ENCODE data around the gene AICDA.
"Not testable (repeated sequence)": the region's sequence is repeated elsewhere in the genome, so short reads cannot be mapped to it uniquely, and the experiment has no call there.

AICDA gene

GRCh38 chr12:8615206-8615605 is 2.5 kb upstream of the AICDA start:
- Histone ChIP-seq H3K4me3 (no peak overlapping the region), H3K27me3 (no peaks in the 10 kb centered on the region), H4K20me1 (no peaks in the 10 kb centered on the region), H3K9me3 (no peaks in the 10 kb centered on the region), H3K4me2 (no peak overlapping the region), H3K9ac (no peak overlapping the region), H3K27ac (no peak overlapping the region), H3K4me1 (peaks cover 37% of the 10 kb centered on the region), H3K36me3 (no peaks in the 10 kb centered on the region)
- TF ChIP-seq Cebpa-rat (IDR thresholded peaks at IDR 0.05): no peak

DNA sequence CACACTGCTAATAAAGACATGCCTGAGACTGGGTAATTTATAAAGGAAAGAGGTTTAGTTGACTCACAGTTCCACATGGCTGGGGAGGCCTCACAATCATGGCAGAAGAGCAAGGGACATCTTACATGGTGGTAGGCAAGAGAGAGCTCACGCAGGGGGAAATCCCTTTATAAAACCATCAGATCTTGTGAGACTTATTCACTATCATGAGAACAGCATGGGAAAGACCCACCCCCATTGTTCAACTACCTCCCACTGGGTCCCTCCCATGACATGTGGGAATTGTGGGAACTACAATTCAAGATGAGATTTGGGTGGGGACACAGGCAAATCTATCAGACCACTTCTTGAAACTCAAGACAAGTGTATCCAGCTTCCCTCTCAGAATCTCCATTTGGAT is 1.2 kb upstream of the AICDA start:
- H3K4me3 ChIP-seq, H3K9ac ChIP-seq, H3K9me3 ChIP-seq, H3K36me3 ChIP-seq, H4K20me1 ChIP-seq, H3K27ac ChIP-seq, H3K27me3 ChIP-seq, H3K4me2 ChIP-seq: not testable (repeated sequence)
- H3K4me1 ChIP-seq: peaks cover 44% of the 10 kb centered on the region

DNA sequence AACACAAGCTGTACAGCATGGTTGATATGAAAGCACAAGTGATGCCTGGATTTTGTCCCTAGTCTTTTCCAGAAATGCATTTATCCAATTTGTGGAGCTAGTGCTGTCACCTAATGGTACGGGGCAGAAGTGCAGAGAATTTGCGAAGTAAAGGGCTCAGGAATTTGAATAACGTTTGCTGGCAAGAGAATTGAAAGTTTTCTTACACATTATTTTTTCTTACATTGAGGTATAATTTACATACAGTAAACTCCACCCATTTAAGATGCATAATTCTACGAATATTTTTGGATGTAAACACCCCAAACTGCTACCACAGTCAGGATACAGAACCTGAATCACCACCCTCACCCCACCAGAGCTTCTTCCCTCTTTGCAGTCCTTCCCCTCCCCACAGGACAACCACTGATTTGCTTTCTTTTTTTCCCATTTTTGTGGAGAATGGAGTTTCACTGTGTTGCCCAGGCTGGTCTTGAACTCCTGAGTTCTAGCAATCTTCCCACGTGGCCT is 3.5 kb downstream of the AICDA start:
- Histone ChIP-seq H3K27me3 (no peaks in the 10 kb centered on the region), H4K20me1 (no peaks in the 10 kb centered on the region), H3K27ac (no peak overlapping the region), H3K4me3 (no peak overlapping the region), H3K9ac (no peak overlapping the region), H3K9me3 (no peaks in the 10 kb centered on the region; the same call in 1 of the 2 replicates), H3K4me2 (peak overlapping the region; percentile 61), H3K4me1 (peaks cover 44% of the 10 kb centered on the region), H3K36me3 (no peaks in the 10 kb centered on the region)
- TF ChIP-seq Cebpa-rat (IDR thresholded peaks at IDR 0.05): no peak

DNA sequence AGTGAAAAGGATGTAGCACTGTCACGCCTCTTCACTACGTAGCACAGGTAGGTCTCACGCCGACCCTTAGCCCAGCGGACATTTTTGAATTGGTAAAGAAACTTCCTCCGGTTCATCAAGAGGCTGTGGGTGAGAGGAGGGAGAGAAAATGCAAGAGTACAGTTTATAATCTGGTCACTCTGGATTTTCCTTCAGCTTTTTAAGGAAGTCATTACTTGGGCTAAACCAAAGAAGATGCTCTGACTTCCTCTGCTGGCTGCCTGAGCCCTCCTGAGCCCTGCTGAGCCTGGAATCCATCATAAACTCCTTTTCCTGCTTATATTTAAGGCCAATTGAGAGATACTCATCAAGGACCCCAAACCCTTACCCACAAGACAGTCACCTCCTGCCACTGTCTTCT is 5.8 kb downstream of the AICDA start:
- no peak for TF ChIP-seq Cebpa-rat (IDR thresholded peaks at IDR 0.05)
- no peaks in the 10 kb centered on the region for H4K20me1 ChIP-seq
- H3K4me1 ChIP-seq: peaks cover 44% of the 10 kb centered on the region
- H3K4me3 ChIP-seq: no peak overlapping the region
- no peaks in the 10 kb centered on the region for H3K27me3 ChIP-seq
- H3K9me3 ChIP-seq: no peaks in the 10 kb centered on the region; the same call in 1 of the 2 replicates
- H3K4me2 ChIP-seq: no peak overlapping the region
- H3K36me3 ChIP-seq: no peaks in the 10 kb centered on the region
- H3K9ac ChIP-seq: no peak overlapping the region
- no peak overlapping the region for H3K27ac ChIP-seq

DNA sequence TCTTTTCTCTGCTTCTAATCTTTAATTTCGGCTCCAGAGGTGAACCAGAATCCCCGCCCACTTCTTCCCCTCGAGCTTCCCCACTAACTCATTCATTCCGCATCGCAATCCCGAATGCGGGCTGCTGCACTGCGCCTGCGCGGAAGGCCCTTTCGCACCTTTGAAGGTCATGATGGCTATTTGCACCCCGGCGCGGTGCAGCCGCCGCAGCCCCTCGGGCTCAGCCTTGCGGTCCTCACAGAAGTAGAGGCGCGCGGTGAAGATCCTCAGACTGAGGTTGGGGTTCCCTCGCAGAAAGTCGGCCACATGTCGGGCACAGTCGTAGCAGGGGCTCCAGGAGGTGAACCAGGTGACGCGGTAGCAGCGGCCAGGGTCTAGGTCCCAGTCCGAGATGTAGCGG is 7.6 kb downstream of the AICDA start:
- Histone ChIP-seq H3K36me3 (no peaks in the 10 kb centered on the region), H3K4me2 (no peak overlapping the region), H3K9ac (no peak overlapping the region), H3K4me1 (peaks cover 26% of the 10 kb centered on the region), H3K4me3 (no peak overlapping the region), H3K27me3 (no peaks in the 10 kb centered on the region), H4K20me1 (no peaks in the 10 kb centered on the region), H3K27ac (no peak overlapping the region), H3K9me3 (no peaks in the 10 kb centered on the region; the same call in 1 of the 2 replicates)
- no peak for TF ChIP-seq Cebpa-rat (IDR thresholded peaks at IDR 0.05)

DNA sequence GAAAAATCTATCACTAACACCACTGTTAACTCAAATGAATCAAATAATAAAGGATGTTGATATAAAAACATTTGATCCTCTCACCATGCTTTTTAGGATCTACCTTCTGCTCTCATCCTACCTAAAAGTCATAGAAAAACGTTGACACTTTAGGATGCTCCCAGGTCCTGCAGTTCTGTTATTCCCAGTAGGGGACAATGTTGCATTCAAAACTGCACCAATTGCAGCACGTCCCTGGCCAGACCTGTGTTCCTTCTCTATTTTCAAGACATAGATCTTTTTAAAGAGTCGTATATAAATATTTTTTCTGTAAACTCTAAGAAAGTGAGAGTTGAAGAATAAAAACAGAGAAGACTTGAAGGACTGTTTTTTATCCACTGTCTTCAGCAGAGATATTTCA is 8.8 kb downstream of the AICDA start:
- H3K36me3 ChIP-seq: no peaks in the 10 kb centered on the region
- H3K4me2 ChIP-seq: no peak overlapping the region
- no peak overlapping the region for H3K4me3 ChIP-seq
- H4K20me1 ChIP-seq: no peaks in the 10 kb centered on the region
- TF ChIP-seq Cebpa-rat (IDR thresholded peaks at IDR 0.05): no peak
- no peak overlapping the region for H3K9ac ChIP-seq
- no peaks in the 10 kb centered on the region; the same call in 1 of the 2 replicates for H3K9me3 ChIP-seq
- peaks cover 14% of the 10 kb centered on the region for H3K4me1 ChIP-seq
- H3K27me3 ChIP-seq: no peaks in the 10 kb centered on the region
- H3K27ac ChIP-seq: no peak overlapping the region

DNA sequence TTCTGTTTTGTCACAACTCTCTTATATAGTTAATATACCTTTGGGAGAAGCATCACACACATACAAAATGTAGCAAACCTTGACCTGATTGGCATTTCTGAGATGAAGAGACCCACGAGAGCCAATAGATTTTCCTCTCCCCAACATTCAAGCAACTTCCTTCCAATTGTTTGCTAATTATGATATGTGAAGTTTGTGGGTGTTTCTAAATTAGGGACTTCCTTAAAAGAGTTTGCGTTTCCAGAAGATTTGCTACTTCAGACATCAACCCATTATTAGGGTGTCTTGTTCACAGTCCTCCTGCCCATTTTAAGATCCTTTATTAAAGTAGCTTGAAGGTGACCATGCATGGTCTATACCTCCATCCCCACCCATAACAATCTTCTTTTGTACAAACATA is 9.4 kb downstream of the AICDA start:
- Histone ChIP-seq H3K4me3 (no peak overlapping the region), H3K36me3 (no peaks in the 10 kb centered on the region), H3K4me2 (peak overlapping the region; percentile 49), H3K27ac (no peak overlapping the region), H3K27me3 (no peaks in the 10 kb centered on the region), H3K4me1 (peaks cover 11% of the 10 kb centered on the region), H4K20me1 (no peaks in the 10 kb centered on the region), H3K9me3 (no peaks in the 10 kb centered on the region; the same call in 1 of the 2 replicates), H3K9ac (no peak overlapping the region)
- TF ChIP-seq Cebpa-rat (IDR thresholded peaks at IDR 0.05): no peak

DNA sequence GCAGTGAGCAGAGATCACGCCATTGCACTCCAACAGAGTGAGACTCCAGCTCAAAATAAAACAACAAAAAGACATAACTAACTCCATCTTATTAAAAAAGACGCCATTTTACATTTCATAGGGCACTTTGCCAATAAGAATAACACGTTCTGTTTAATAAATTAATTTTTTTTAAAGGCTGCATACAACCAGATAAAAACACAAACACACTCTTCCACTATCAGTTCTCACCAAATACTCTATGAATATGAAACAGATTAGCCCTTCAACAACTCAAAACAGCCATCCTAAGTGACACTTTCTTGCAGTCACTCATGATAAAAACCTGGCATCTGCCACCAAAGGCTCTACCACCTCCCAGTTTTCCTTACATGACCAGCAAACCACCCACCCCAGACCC is 16.1 kb downstream of the AICDA start:
- H3K27me3 ChIP-seq: no peaks in the 10 kb centered on the region
- H3K9me3 ChIP-seq: no peaks in the 10 kb centered on the region
- H3K4me3 ChIP-seq: no peak overlapping the region
- no peaks in the 10 kb centered on the region for H4K20me1 ChIP-seq
- H3K4me2 ChIP-seq: no peak overlapping the region
- no peak overlapping the region for H3K9ac ChIP-seq
- no peaks in the 10 kb centered on the region for H3K4me1 ChIP-seq
- H3K27ac ChIP-seq: no peak overlapping the region
- H3K36me3 ChIP-seq: no peaks in the 10 kb centered on the region
- TF ChIP-seq Cebpa-rat (IDR thresholded peaks at IDR 0.05): no peak

DNA sequence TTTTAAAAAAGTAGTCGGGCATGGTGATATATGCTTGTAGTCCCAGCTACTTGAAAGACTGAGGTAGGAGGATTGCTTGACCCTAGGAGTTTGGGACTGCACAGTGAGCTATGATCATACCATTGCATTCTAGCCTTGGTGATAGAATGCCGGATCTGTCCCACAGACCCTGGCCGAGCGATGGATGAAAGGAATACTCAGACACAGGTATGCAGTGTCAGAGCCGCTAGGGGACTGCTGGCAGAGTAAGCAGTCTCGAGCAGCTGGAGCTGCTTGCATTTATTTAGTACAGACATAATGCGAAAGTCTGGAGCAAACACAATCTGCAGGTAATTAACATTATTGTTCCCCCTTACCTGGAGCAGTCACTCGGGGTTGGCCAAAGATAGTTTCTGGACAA is 18.6 kb downstream of the AICDA start:
- H3K9me3 ChIP-seq: no peaks in the 10 kb centered on the region
- TF ChIP-seq Cebpa-rat (IDR thresholded peaks at IDR 0.05): no peak

DNA sequence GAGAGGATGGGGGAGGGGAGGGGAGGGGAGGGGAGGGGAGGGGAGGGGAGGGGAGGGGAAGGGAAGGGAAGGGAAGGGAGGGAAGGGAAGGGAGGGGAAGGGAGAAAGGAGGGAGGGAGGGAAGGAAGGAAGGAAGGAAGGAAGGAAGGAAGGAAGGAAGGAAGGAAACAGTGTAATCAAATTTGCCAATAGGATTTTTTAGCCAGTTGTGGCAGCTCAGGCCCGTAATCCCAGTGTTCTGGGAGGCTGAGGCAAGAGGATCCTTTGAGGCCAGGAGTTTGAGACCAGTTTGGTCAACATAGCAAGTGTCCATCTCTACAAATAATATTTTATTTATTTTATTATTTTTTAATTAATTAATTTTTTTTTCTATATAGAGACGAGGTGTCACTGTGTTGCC is 19.4 kb downstream of the AICDA start:
- no peak overlapping the region for H3K9ac ChIP-seq
- no peak overlapping the region for H3K27ac ChIP-seq
- H3K4me1 ChIP-seq: no peaks in the 10 kb centered on the region
- no peaks in the 10 kb centered on the region for H3K36me3 ChIP-seq
- H3K4me3 ChIP-seq: no peak overlapping the region
- H4K20me1 ChIP-seq: no peaks in the 10 kb centered on the region
- no peaks in the 10 kb centered on the region for H3K9me3 ChIP-seq
- H3K27me3 ChIP-seq: no peaks in the 10 kb centered on the region
- no peak for TF ChIP-seq Cebpa-rat (IDR thresholded peaks at IDR 0.05)
- no peak overlapping the region for H3K4me2 ChIP-seq

More for the DNA sequence above, 18.6 kb downstream of the AICDA start:
- Histone ChIP-seq H3K36me3 (no peaks in the 10 kb centered on the region), H3K27me3 (no peaks in the 10 kb centered on the region), H4K20me1 (no peaks in the 10 kb centered on the region), H3K4me1 (no peaks in the 10 kb centered on the region), H3K4me3 (no peak overlapping the region), H3K4me2 (no peak overlapping the region), H3K9ac (no peak overlapping the region), H3K27ac (no peak overlapping the region)

Data from BLaER1 (cell line).